CMK (cell line): Measurements from ENCODE around the gene CADM4.
"Not testable (repeated sequence)": the region's sequence is repeated elsewhere in the genome, so short reads cannot be mapped to it uniquely, and the experiment has no call there.

Experiments
- DNase-seq: peaks from one replicate; pipeline ENCODE4 v3.0.0-alpha.2; 2010; ENCODE audit warnings: low read depth

CADM4 gene

GRCh38 chr19:43606569-43607229, 33.0 kb downstream of the CADM4 start:
- no peak for DNase-seq

GRCh38 chr19:43605875-43606568, 33.6 kb downstream of the CADM4 start:
- no peak for DNase-seq

- DNase-seq: not testable (repeated sequence)
These were observed 39.3 kb downstream of the CADM4 start for GRCh38 chr19:43600326-43600725.

GRCh38 chr19:43599635-43600295, 39.9 kb downstream of the CADM4 start:
- DNase-seq: no peak

GRCh38 chr19:43598445-43599240, 41.0 kb downstream of the CADM4 start:
- DNase-seq: no peak

- no peak for DNase-seq
These were observed 41.8 kb downstream of the CADM4 start for GRCh38 chr19:43597876-43598275.

- DNase-seq: no peak
These were observed 42.7 kb downstream of the CADM4 start for GRCh38 chr19:43596842-43597461.

GRCh38 chr19:43595999-43596841, 43.4 kb downstream of the CADM4 start, which contains the start of the genes IRGQ and ZNF576:
TSS of gene IRGQ (minus strand) at chr19:43596134. CDS start at chr19:43595338, 796 bp downstream.
TSS of gene ZNF576 (plus strand) at chr19:43596595. CDS start at chr19:43597109, 514 bp downstream.
- DNase-seq: peak; percentile 98

- DNase-seq: no peak
These were observed 44.0 kb downstream of the CADM4 start for GRCh38 chr19:43595605-43595998.

GRCh38 chr19:43594710-43595604, 44.7 kb downstream of the CADM4 start:
- no peak for DNase-seq

- no peak for DNase-seq
These were observed 45.5 kb downstream of the CADM4 start for GRCh38 chr19:43594081-43594697.

- DNase-seq: no peak
These were observed 46.8 kb downstream of the CADM4 start for GRCh38 chr19:43592800-43593350.

GRCh38 chr19:43591904-43592772, 47.5 kb downstream of the CADM4 start:
- DNase-seq: no peak

GRCh38 chr19:43589678-43590077, 50.0 kb downstream of the CADM4 start:
- no peak for DNase-seq

GRCh38 chr19:43589277-43589676, 50.4 kb downstream of the CADM4 start:
- no peak for DNase-seq

- not testable (repeated sequence) for DNase-seq
These were observed 52.6 kb downstream of the CADM4 start for GRCh38 chr19:43587029-43587428.

GRCh38 chr19:43586346-43586745, 53.3 kb downstream of the CADM4 start:
- DNase-seq: no peak

GRCh38 chr19:43584484-43584883, 55.2 kb downstream of the CADM4 start:
- DNase-seq: no peak
